ENCODE results near the gene LTB4R2.
A peak's percentile ranks its signal among the peaks of the same experiment; 100 is the strongest.

LTB4R2 gene, protein sequence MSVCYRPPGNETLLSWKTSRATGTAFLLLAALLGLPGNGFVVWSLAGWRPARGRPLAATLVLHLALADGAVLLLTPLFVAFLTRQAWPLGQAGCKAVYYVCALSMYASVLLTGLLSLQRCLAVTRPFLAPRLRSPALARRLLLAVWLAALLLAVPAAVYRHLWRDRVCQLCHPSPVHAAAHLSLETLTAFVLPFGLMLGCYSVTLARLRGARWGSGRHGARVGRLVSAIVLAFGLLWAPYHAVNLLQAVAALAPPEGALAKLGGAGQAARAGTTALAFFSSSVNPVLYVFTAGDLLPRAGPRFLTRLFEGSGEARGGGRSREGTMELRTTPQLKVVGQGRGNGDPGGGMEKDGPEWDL

DNA sequence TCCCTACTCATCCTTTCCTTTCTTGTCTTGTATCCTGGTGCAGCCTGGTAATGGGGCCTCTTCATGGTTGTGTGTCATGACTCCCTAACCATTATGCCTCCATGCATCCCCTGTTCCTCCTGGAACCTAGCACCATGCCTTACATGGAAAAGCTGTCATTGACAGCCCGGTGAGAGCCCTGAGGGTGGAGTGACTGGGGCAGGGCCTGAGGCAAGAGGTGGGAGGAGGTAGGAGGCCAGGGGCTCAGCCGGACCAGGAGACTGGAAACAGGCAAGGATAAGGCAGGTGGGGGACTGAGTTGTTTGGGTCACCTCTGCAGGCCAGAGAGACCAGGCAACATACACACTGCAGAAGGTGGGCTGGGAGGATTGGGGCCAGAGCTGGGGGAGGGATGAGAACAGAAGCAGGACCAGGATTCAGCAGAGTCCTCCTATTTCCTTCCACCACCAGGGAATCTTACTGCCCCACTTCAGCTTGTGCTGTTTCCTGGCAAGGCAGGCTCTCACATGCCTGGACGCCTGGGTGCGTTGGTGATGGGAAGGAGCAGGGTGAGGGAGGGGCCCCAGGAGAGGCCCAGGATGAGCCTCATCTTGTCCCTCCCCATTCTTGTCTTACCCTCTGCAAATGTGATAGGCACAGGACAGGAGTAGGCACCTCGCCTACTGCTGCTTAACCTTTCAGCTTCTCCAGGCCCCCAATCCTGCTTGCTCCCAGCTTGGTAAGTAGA, at the start of gene LTB4R2:
Gene LTB4R2, plus strand, starts transcription at position 603 of the 727 bp plus-strand sequence. CDS start 525 bp downstream, outside the sequence.
- no peak for DNase-seq (ENCODE audit: low read depth)

DNA sequence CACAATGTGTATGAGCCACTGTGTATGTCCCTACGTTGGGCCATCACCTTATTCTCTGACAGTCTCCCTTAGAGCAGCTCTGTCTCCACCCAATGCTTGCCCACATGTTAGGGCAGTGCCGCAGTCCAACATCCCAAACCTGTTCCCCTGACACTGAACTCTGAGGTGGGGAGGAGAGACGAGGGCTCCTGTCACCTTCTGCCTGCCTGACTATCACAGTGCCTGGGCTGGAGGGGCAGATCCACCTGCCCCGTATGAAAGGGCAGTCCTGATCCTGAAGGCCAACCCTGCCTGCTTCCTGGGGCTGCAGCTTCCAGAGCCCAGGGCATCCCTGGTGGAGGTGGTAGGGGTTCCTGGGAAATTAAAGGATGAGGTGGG, 49.2 kb upstream of the LTB4R2 start:
- no peak for DNase-seq (ENCODE audit: low read depth)

- DNase-seq (ENCODE audit: low read depth), result no peak
These were observed 48.5 kb upstream of the LTB4R2 start for GRCh38 chr14:24261256-24261968.

DNA sequence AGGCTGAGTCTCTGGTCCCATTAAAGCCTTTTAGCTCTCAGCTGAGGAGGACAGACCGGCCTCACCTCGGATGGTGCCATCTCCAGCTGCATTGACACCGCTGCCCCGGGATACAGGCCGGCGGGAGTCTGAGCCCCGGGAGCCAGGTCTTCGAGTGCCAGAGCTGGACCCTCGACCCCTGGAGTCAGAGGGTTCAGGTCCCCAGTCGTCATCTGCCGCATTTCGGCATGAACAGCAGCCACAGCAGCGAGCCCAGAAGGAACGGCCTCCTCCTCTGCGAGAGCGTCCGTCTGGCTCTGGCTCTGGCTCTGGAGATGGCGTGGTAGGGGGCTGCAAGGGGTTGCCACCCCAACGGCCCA, 48.0 kb upstream of the LTB4R2 start:
- DNase-seq (ENCODE audit: low read depth), result no peak

DNA sequence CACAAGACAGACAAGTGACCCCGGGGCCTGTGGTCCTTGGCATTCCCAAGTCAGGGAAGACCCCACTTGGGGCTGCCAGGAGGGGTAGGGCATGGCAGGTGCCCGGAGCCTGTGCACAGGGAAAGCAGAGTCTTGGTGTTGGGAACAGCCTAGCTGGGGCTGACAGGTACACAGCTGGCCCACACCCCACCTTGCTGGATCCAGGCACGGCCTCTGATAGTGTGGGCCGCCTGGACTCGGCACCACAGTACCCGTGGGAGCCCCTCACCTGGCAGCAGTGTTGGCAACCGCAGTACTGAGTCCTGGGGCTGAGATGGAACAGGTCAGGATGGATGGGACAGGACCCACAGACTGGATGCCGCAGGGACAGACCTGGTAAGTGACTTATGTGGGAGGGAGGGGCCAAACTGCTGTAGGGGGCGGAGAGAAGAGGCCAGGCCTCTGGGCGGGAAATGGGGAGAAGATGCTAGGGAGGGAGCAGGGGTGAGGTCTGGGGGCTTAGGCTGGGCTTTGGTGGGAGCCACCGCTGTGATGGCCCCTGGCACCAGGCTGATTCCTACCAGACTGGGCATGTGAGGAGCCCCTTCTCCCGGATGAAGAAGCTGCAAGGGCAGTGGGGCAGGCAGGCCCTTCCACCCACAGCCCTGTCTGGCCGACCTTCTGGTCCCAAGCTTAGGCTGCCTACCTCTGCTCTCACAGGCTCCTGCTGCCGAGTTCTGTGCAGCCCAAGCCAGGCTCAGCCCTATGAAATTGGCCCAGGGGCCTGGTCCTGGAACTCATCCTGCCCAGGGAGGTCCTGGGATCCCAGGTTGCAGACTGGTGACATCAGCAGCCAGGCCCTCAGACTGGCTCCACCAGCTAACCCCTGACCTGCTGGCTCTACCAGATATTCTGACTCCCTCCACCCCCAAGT, 46.9 kb upstream of the LTB4R2 start, which contains the start of gene TGM1:
Gene TGM1, minus strand, starts transcription at position 357 of the 913 bp plus-strand sequence. CDS start 825 bp downstream, outside the sequence.
- no peak for DNase-seq (ENCODE audit: low read depth)

DNA sequence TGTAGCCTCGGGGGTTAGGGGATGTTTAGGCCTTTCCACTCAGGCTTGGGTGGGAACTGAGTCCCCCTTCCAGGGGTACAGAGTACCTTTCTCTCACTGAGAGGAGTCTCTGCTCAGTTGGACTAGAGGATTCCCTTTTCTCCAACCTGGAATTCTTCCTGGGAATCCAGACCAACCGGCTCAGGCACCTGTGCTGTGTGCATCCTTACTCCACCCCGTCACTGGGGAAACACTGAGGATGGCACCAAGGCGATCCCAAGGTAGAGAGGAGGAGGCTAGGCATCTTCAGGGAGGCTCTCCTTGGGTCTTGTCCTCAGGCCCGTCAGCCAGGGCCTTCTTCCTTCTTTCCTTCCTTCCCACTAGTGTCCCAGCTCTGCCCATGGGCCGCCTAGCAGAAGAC, 46.1 kb upstream of the LTB4R2 start:
- DNase-seq (ENCODE audit: low read depth), result no peak

- no peak for DNase-seq (ENCODE audit: low read depth)
These were observed 45.6 kb upstream of the LTB4R2 start for GRCh38 chr14:24264298-24264697.

DNA sequence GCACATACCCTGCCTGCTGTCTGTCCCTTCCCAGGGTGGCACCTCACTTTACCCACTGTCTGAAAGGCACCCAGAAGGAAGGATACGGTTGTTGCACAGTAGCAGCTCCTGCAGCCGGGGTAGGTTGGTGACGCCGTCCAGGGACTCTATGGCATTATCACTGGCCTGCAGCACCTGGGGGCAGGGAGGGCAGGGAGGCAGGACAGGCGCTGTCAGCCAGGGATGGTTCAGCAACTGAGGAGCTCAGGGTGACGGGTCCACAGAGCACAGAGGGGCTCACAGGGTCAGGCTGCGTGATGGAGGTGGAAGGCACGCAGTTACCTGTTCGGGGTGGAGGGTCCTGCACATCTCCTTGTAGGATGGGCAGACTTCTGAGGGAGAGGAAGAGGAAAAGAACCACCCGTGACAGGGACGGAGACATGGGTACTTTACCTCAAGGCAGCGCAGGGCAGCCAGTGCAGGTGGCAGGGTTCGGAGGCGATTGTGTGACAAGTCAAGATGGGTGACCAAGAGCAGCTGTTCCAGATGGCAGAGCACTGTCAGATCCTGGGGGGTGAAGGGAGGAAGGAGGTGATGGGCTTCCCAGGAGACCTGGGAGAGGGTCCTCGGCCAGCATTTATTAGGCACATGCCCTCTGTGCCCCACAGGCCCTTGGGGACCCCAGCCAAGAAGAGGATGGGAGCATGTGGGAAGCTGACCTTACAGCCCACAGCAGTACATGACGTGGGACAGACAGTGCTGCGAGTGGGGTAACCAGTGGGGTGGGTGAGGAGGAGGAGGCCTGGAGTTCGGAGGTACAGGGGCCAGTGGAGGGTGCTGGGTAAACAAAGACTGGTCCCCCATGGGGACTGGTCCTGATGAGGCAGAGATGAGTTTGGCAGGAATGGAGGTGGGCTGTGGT, 43.3 kb upstream of the LTB4R2 start:
- no peak for DNase-seq (ENCODE audit: low read depth)

DNA sequence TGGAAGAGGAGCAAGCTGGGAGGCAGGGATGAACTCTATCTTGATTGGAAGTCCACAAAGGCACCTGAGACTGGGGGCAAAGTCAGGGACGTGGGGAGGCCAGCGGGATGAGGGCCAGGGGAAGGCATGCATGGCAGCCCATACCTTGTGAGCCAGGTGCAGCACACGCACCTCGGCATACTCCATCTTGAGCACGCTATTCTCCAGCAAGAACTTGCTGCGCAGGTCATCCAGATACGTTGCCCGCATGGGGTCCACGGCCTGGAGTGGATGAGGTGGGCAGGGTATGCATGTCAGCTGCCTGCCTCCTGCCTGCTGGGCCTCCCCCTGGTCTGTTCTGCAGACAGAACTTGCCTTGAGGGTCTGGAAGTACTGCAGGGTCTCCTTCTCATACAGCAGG, 42.4 kb upstream of the LTB4R2 start:
- no peak for DNase-seq (ENCODE audit: low read depth)

DNA sequence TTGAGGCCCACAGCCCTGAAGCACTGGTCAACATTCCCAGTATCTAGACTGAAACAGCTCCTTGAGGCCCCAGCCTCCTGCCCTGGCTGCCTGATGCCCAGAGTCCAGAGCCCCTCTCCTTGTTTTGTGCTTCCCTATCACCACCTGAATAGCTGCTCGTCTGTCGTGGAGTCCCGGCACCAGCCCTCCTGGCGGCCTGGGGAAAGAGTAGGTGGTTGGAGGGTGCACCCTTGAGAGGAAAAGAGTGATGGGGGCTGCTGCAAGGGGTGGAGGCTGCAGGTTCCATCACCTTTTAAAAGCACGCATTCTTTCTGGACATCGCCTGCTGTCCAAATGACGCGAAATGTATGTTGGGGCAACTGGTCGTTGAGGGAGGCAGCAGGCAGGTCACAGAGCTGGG, 41.7 kb upstream of the LTB4R2 start:
- DNase-seq (ENCODE audit: low read depth), result no peak

DNA sequence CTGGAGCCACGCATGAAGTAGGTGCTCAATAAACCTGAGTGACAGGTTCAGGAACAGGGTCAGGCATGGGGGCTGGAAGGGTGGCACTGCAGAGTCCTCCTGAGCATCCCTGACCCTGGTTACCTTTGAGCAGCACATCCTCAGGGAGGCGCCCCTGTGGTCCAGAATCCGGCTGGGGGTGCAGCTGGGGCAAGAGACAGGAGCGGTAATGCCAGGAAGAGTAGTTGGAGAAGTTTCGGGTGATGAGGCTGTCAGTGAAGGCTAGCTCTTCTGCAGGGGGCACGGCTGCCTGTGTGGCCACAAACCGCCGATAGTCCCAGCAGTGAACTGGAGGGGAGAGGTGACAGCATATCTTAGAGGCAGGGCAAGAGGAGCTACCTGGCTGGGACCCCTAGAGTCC, 40.6 kb upstream of the LTB4R2 start:
- DNase-seq (ENCODE audit: low read depth), result no peak

DNA sequence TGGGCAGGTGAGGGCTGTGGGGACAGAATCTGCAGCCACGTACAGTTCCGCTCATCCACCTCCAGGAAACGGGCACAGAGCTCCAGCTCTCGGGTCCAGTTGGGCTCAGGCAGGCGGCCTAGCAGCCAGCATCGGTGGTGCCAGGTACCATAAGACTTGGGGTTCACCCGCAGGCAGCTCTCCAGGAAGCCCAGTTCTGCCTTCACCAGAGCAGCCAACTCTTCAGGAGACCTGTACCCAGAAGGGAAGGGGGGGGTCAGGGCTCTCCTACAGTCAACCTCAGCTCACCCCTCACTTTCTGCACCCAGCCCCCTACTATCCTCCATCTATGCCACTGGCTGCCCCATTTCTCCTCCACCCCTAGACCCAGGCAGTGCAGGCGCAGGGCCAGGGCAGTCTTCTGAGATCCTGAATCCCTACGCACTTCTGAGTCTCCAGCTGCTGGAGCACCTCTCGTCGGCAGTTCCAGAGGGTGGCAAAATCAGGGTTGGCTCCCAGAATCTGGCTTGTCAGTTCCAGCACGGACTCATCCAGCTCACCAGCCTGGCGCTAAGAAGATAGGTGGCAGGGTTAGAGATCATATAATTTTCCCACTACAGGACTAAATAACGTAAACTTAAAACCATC, 39.9 kb upstream of the LTB4R2 start:
- DNase-seq (ENCODE audit: low read depth), result no peak

DNA sequence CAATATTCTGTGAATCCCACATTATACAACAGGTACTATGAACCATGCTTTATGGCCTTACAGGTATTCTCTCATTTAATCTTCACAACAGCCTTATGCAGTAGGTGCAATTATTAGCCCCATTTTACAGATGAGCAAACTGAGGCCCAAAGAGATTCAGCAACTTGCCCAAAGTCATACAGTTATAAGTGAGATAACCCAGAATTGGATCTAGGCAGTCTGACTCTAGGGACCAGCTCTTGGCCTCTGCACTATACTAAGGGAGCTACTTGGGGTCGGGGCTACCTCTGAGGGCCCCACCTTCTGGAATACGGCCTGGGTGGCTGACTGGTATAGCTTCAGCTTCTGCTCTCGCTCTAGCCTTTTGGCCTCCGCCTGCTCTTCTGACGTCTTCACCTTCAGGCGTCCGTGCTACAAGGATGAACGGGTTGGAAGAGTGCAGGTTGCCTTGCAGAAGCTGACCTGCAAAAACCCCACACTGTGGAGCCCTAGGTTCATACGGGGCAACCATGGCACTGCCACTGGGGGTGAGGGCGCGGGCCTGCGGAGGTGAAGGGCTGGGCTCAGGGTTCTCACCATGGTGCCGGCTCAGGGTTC, 39.3 kb upstream of the LTB4R2 start:
- DNase-seq (ENCODE audit: low read depth), result no peak

DNA sequence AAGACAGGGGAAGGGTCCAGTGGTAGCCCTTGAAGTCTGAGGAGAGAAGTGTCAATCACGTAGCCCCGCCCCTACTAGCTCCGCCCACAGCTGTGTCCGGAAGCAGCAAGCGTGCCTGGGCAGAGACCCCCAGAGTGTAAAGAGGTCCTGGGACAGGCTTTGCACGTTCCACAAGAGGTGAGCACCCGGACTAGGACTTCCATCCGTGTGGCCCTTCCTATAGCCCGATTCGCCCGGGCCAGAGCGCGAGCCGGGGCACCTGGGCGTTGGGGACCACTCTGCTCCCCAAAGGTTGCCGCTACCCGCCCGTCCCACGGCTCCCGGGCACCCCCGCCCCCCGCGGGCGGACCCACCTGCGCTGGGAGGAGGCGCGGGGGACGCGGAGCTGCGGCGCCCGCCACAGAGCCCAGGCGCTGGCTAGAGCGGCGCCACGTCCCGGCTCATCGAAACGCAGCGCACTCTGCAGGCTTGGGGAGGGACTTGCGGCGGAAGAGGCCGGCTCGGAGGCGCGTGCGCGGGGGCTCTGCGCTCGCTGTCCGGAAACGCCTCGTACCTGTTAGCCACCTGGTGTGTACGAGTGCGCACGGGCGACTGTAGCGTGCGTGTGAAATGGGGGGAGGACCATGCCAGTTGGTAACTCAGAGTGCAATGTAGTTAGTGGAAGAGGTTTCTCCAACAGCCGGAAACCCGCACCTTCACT, 38.7 kb upstream of the LTB4R2 start, which contains the start of gene RABGGTA:
Gene RABGGTA, minus strand, starts transcription at position 464 of the 700 bp plus-strand sequence. CDS start 482 bp downstream, outside the sequence.
- DNase-seq (ENCODE audit: low read depth), result peak; percentile 56

DNA sequence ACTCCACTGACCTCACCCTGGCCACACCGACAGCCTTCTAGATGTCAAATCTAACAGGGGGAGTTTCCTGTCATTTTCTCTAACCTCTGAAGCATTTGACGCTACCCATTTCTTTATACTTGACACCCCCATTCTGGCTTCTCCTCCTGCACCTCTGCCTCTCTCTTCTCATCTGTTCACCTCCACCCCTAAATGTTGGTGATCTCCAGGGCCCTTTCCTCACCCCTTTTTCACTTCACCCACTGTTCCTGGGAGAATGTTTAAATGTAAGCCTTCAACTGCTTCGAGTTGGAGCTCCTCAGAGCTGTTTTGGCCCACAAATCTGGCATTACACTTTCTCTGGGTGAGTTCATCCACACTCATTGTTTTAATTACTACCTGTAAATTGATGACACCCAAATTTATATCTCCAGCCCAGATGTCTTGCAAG, 38.1 kb upstream of the LTB4R2 start:
- no peak for DNase-seq (ENCODE audit: low read depth)

- no peak for DNase-seq (ENCODE audit: low read depth)
These were observed 37.5 kb upstream of the LTB4R2 start for GRCh38 chr14:24272467-24272866.

DNA sequence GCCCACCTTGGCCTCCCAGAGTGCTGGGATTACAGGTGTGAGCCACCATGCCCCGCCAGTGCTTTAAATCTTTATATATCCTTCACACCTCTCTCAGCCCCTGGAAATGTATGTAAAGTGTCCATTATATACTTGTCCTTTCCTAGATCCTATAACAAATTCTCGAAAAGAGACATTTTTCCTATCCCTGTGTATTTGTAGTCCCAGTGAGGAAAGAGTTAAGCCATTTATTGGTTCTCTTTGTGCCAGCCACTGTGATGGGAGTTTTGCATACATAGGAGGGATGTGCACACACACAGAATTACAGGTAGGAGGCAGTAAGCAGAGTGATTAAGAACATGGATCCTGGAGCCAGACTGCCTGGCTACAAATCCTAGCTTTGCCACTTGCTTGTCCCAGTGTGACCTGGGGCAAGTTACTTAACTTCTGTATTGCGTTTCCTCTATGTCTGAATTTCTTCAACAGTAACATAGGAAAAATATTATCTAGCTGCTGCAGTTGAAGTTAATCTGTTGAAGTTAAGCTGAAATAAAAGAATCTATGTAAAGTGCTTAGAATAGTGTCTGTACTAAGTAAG, 36.4 kb upstream of the LTB4R2 start:
- DNase-seq (ENCODE audit: low read depth), result no peak

DNA sequence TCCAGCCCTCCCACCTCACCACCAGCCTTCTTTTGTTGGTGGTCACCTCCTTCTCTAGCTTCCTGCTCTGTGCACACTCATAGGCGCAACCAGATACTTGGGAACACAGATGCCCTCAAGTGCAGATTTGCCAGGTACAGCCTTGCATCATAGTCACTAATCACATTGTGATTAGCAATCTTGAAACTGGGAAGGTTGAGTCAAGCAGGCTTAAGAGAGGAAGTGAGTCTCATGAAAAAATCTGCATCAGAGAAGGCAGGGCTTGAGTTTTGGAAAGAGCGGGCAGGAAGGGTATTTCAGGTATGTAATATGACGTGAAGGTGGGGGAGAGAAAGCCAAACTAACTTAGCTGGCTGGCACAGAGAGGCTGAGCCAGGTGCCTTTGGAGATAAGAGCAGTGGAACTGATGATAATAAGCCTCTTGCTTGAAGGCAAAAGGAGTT, 35.8 kb upstream of the LTB4R2 start:
- DNase-seq (ENCODE audit: low read depth), result no peak

- DNase-seq (ENCODE audit: low read depth), result no peak
These were observed 32.9 kb upstream of the LTB4R2 start for GRCh38 chr14:24277071-24277470.
